ENCODE results near the gene BCL11B.

Gene BCL11B

GRCh38 chr14:99271951-99272631 lies at the start of gene BCL11B:
TSS of gene BCL11B (minus strand) at chr14:99272197. CDS start at chr14:99271218, 979 bp downstream.
- DNase-seq: peak; percentile 96

DNA sequence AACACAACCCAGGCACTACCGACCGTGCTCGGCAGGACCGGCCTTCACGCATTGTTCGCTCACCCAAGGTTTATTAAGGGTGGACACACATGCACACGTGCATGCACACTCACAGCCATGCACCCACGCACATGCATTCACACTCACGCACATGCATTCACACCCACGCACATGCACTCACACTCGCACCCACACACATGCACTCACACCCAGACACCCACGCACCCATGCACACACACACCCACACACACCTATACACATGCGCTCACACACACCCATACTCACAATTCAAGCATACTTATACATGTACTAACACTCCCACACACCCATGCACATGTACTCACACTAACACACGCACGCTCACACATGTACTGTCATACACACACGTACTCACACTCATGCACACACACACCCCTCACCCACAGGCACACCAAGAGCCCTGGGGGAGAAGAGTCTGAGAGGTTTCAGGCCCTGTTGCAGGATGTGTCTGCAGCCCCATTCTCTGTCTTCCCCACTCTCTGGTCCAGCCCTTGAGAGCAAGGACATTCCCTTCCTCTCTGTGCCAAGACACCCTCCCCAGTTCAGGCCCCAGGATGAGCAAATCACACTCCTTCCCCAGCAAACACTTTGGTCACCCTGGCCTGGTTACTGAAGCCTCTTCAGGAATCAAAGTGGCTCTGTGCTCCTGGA lies 49.4 kb upstream of the BCL11B start:
- DNase-seq: no peak

DNA sequence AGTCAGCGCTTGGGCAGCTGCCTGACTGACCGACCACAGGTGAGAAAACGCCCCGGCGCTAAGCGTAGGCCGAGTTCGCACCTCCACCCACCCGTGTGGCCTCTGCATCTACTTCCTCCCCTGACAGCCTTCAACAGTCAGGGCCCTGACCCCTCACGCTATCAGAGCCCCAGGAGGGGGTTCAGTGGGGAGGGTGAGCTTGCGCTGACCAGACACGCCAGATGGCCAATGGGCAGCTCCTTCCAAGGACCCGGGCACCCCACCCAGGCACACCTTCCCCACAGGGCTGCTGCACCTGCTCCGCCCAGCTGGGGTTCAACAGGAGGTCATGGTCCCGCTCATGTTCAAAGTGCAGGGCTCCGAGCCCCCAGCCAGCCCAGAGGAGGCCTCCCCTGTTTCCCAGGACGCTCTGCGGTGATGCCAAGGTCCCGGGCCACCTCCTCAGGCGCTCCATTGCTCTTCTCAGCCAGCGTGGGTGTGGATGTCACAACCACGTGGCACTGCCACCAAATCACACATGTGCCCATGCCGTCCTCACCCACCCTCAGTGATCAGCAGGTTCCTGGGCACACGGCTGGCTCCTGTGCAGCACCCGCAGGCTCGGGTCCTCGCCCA lies 48.7 kb upstream of the BCL11B start:
- DNase-seq: no peak

DNA sequence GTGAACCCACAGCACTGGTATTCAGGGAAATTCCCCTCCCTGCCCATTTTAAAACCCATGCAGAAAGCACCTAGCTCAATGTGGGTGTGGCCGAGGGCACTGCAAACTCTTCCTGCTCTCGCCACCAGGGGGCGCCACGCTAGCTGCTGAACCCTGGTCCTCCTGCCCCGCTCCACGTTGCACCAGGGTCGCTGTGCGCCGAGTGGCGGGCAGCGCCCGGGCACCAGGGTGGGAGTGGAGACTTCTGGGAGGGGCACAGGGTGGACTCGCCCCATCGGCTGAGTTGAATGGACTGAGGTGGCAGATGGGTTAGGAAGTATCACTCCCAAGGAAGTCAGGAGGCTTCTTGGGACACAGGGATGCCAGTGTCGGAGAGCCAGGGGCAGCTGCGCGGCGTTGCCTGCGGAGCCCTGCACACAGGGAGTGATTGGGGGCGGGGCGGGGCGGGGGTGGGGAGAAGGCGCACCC lies 48.1 kb upstream of the BCL11B start:
- peak; percentile 21 for DNase-seq

DNA sequence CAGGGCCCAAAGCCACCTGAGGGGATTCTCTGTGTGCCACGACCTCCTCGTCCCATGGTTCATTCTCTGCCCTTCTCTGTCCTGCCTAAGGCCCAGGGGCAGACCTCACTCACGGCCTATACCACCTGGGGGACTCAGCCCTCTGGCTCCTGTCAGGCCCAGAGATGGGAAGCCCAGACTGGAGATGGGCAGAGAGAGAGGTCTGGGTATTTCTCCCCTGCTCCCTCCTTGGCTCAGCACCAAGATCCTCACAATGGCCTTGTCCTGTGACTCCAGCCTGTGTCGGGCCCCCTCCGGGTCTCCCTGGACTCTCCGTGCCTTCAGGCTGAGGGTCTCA lies 46.9 kb upstream of the BCL11B start:
- DNase-seq: no peak

- no peak for DNase-seq
Observed at GRCh38 chr14:99318091-99318958, 46.3 kb upstream of the BCL11B start.

DNA sequence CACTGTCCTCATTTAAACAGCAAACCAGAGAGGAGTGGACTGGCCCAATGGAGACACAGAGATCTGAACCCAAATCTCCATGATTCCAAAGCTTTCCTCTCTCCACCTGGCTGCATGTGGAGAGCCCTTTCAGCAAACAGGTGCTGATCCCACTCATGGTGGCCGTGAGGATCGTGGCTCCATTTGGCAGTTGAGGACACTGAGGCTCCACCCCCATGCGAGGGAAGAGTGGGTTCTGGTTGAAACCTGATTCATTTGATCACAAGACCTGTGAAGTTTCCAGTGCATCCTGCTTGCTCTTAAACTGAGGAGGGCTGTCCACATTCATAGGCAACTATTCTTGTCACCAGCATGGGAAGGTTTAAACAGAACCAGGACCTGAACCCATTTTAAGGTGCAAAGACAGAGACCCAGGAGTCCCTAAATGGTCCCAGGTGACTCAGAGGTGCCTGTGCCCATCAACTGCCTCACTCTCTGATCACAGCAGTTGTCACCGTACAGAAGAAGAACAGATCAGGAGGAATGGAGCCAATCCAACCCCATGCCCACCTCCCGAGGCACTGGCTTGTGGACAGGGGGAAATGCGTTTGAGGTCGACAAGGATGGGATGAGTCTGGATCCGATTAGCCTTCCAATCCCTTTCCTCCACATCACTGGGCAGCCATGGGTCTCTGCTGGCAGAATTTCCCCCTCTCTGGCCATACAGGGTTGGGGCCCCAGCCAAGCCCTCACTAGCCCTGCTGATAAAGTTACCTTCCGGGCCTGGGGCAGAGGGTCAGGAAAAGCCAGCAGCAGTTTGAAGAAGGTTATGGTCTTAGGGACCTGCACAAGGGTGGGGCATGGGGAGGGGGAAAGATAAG lies 45.5 kb upstream of the BCL11B start:
- no peak for DNase-seq

- no peak for DNase-seq
Observed at GRCh38 chr14:99316281-99317163, 44.5 kb upstream of the BCL11B start.

DNA sequence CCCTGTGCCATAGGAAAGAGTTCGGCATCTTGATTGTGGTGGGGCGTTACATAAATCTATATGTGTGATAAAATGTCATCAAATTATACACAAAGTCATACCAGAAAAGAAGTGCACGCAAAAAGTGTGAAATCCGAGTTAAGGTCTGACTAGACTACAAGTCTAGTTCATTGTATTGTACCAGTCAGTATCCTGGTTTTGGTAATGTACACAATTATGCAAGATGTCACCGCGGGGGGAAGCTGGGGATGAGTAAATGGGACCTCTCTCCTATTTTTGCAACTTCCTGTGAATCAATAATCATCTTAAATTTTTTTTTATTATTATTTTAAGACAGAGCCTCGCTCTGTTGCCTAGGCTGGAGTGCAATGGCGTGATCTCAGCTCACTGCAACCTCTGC lies 43.2 kb upstream of the BCL11B start:
- no peak for DNase-seq

DNA sequence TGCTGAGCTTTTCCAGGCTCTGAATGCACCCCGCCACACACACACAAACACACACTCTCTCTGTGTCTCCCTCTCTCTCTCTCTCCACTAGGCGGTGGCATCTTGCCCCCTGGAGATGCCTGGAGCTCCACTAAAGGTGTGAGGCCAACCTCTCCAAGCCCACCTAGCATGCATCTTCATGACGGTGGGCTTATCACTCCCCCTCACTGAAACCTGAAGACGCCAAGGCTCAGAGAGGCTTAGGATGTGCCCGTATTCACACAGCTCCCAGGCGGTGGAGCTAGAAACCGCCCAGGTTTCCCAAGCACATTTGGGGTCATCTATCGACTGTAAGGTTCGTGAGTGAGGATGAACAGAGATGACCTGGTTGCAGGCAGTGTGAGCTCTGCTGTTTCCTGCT lies 42.6 kb upstream of the BCL11B start:
- no peak for DNase-seq

DNA sequence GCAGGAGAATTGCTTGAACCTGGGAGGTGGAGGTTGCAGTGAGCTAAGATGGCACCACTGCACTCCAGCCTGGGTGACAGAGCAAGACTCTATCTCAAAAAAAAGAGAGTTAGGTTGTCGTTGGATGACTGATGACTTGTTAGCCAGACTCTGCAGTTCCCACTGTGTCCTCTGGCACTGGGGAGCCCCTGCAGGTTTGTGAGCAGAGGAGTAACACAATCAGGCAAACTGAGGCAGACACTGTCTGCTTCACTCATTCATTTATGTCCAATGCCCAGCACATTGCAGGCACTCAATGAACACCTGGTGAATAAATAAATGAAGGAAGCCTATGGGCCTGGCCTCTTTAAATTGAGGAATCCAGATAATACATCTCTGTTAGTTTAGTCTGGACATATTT lies 41.2 kb upstream of the BCL11B start:
- DNase-seq: no peak

GRCh38 chr14:99312106-99312505 lies 40.1 kb upstream of the BCL11B start:
- DNase-seq: no peak

GRCh38 chr14:99309220-99309766 lies 37.3 kb upstream of the BCL11B start:
- DNase-seq: no peak

- no peak for DNase-seq
Observed at GRCh38 chr14:99304208-99304607, 32.2 kb upstream of the BCL11B start.

DNA sequence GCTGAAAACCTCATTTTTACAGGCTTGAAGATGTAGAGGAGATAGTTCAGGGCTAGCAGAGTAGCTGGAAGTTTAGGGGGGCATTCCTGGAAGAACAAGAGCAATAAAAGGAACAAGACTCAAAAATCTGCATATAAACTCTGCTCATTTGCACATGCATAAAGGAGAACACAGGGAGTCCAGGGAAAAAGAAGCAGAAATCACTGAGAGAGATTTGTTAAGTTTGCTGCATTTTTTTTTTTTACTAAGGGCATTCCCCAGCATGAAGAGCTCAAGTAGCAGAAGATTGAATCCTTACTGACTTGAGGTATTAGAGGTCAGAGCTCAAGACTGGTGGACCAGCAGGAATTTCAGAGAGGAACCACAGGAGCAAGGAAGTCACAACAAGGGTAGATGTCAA lies 28.2 kb upstream of the BCL11B start:
- no peak for DNase-seq

DNA sequence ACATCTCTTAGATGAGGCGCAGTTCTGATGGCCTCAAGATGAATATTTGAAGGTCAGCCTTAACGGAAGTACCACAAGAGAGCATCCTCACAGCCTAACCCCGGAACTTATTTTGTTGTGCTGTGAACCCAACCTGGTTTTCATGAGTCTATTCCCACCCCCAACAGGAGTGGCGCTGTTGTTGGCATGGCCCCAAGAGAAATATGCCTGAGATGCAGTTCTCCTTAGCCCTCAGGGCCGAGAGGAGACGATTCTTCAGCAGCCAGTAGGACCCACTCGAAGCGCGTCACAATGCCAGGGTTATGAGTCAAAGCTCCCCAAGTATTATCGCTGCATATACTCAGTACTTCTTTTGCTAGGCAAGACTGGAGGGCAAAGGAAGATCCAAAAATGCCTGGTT lies 24.5 kb upstream of the BCL11B start:
- DNase-seq: no peak

- no peak for DNase-seq
Observed at GRCh38 chr14:99289394-99290189, 17.6 kb upstream of the BCL11B start.

DNA sequence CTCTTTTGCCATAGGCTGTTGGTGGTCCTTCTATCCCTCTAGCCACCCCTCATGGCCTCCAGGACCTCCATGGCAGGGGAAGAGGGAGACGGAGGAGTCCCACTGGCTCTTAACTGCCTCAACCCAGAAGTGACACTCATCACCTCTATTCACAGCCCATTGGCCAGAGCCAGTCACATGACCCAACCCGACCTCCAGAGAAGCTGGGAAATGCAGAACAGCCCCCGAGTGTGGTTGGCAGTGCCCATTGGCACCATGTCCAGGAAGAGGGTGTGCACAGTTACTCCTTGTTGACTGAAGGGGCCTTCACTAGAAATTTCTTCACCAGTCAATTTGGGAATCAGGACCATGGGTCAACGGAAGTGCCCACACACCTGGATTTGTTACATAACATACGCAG lies 17.0 kb upstream of the BCL11B start:
- DNase-seq: no peak

- DNase-seq: no peak
Observed at GRCh38 chr14:99287269-99287942, 15.4 kb upstream of the BCL11B start.

DNA sequence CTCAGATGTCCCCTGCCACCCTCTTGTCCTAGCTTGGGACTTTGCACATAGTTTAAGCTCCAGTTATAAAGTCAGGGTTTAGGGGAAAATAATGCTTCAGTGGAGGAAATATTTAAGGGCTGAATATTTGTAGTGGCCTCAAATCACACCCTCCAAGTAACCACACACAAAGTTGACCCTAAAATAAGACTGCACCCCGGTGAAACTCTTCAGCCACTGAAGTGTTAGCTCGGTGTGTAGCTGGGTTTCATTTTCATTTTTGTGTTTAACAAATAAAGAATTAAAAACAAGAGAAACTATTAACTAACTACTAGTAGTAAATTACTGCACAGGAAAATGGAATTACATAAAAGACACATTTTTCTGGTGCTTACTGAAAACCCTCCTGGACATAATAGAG lies 14.8 kb upstream of the BCL11B start:
- no peak for DNase-seq

Data from fibroblast of upper back skin (primary cell).